DOHH2 (cell line): ENCODE measurements around the gene KCTD1.

Experiments
- H3F3A ChIP-seq: fragments of 200-600 bp; sonication (generic), shearing (Covaris generic); 2 replicates; pipeline ENCODE4 v1.6.0; 2016; ENCODE audit warnings: antibody characterized with exemption, mild to moderate bottlenecking; ENCODE audit not compliant: control insufficient read depth, insufficient read depth
- H3K27ac ChIP-seq: fragments of 200-600 bp; sonication (generic); 2 replicates; pipeline ENCODE4 v1.5.1; 2014; ENCODE audit warnings: low read depth, mild to moderate bottlenecking, low read length, moderate library complexity
- H3K27me3 ChIP-seq: fragments of 200-600 bp; sonication (generic); 2 replicates; pipeline ENCODE4 v1.6.1; 2014; ENCODE audit warnings: mild to moderate bottlenecking, low read length, mixed read lengths; ENCODE audit not compliant: control insufficient read depth
- H3K36me3 ChIP-seq: fragments of 200-600 bp; sonication (generic); 2 replicates; pipeline ENCODE4 v1.6.1; 2014; ENCODE audit warnings: mild to moderate bottlenecking, low read length, moderate library complexity, mixed read lengths; ENCODE audit not compliant: control insufficient read depth
- H3K4me1 ChIP-seq: fragments of 200-600 bp; sonication (generic); 2 replicates; pipeline ENCODE4 v1.6.1; 2014; ENCODE audit warnings: mild to moderate bottlenecking, low read length, mixed read lengths; ENCODE audit not compliant: control insufficient read depth
- H3K4me2 ChIP-seq: fragments of 200-600 bp; sonication (generic); 2 replicates; pipeline ENCODE4 v1.6.0; 2014; ENCODE audit warnings: mild to moderate bottlenecking, low read length, moderate library complexity
- H3K4me3 ChIP-seq: fragments of 200-600 bp; sonication (generic); 2 replicates; pipeline ENCODE4 v1.5.1; 2014; ENCODE audit warnings: mild to moderate bottlenecking, low read length, mixed read lengths
- H3K79me2 ChIP-seq: fragments of 200-600 bp; sonication (generic); 2 replicates; pipeline ENCODE4 v1.6.1; 2014; ENCODE audit warnings: mild to moderate bottlenecking, low read length, mixed read lengths; ENCODE audit not compliant: control insufficient read depth
- H3K9me2 ChIP-seq: fragments of 200-600 bp; sonication (generic); replicated peaks from 2 replicates; pipeline ENCODE4 v1.6.1; 2014; ENCODE audit warnings: mild to moderate bottlenecking, low read length, mixed read lengths; ENCODE audit not compliant: control insufficient read depth
- H3K9me3 ChIP-seq: fragments of 200-600 bp; sonication (generic); 2 replicates; pipeline ENCODE4 v1.6.1; 2014; ENCODE audit warnings: antibody characterized with exemption, low read length, mixed read lengths; ENCODE audit not compliant: control insufficient read depth, insufficient read depth
- H4K20me1 ChIP-seq: fragments of 200-600 bp; sonication (generic); 2 replicates; pipeline ENCODE4 v1.6.0; 2014; ENCODE audit warnings: low read depth, mild to moderate bottlenecking, antibody characterized with exemption, low read length, moderate library complexity; ENCODE audit not compliant: control insufficient read depth, insufficient read depth
- CTCF ChIP-seq: fragments of 200-600 bp; sonication (generic); IDR thresholded peaks from one replicate; pipeline ENCODE4 v1.5.1; 2014; ENCODE audit warnings: antibody characterized with exemption, mild to moderate bottlenecking, low read depth, low read length; ENCODE audit not compliant: poor library complexity, severe bottlenecking
- EZH2phosphoT487 ChIP-seq: fragments of 200-600 bp; sonication (generic); IDR thresholded peaks from 2 replicates; pipeline ENCODE4 v1.6.1; 2017; ENCODE audit warnings: borderline replicate concordance, mild to moderate bottlenecking, antibody characterized with exemption, low read length, moderate library complexity, mixed read lengths

KCTD1 gene

GRCh38 chr18:26540043-26540628 is 8.2 kb downstream of the KCTD1 start:
- Histone ChIP-seq H4K20me1 (no peaks in the 10 kb centered on the region), H3K4me2 (no peak overlapping the region), H3K27me3 (no peaks in the 10 kb centered on the region), H3K27ac (no peak overlapping the region), H3K36me3 (no peaks in the 10 kb centered on the region), H3K79me2 (no peaks in the 10 kb centered on the region), H3K4me3 (no peak overlapping the region), H3K4me1 (no peaks in the 10 kb centered on the region), H3F3A (no peaks in the 10 kb centered on the region), H3K9me3 (no peaks in the 10 kb centered on the region), H3K9me2 (no peaks in the 10 kb centered on the region)
- no peak for TF ChIP-seq CTCF
- TF ChIP-seq EZH2phosphoT487, result no peak

GRCh38 chr18:26538524-26538923 is 9.8 kb downstream of the KCTD1 start:
- Histone ChIP-seq H3K4me2 (no peak overlapping the region), H3F3A (no peaks in the 10 kb centered on the region), H3K4me1 (no peaks in the 10 kb centered on the region), H3K9me2 (no peaks in the 10 kb centered on the region), H3K27me3 (no peaks in the 10 kb centered on the region), H3K9me3 (no peaks in the 10 kb centered on the region), H3K36me3 (no peaks in the 10 kb centered on the region), H4K20me1 (no peaks in the 10 kb centered on the region), H3K79me2 (no peaks in the 10 kb centered on the region), H3K4me3 (no peak overlapping the region), H3K27ac (no peak overlapping the region)
- TF ChIP-seq CTCF, result no peak
- no peak for TF ChIP-seq EZH2phosphoT487

GRCh38 chr18:26536664-26537063 is 11.7 kb downstream of the KCTD1 start:
- Histone ChIP-seq H3K4me1 (no peaks in the 10 kb centered on the region), H3K79me2 (no peaks in the 10 kb centered on the region), H3K4me2 (no peak overlapping the region), H3F3A (no peaks in the 10 kb centered on the region), H3K27me3 (no peaks in the 10 kb centered on the region), H3K9me3 (no peaks in the 10 kb centered on the region), H4K20me1 (no peaks in the 10 kb centered on the region), H3K27ac (no peak overlapping the region), H3K36me3 (no peaks in the 10 kb centered on the region), H3K9me2 (no peaks in the 10 kb centered on the region), H3K4me3 (no peak overlapping the region)
- TF ChIP-seq EZH2phosphoT487 (no peak), CTCF (no peak)

GRCh38 chr18:26536032-26536431 is 12.3 kb downstream of the KCTD1 start:
- Histone ChIP-seq H3K4me1 (no peaks in the 10 kb centered on the region), H3K79me2 (no peaks in the 10 kb centered on the region), H3K27ac (no peak overlapping the region), H3K27me3 (no peaks in the 10 kb centered on the region), H3F3A (no peaks in the 10 kb centered on the region), H3K4me2 (no peak overlapping the region), H3K4me3 (no peak overlapping the region), H3K9me3 (no peaks in the 10 kb centered on the region), H4K20me1 (no peaks in the 10 kb centered on the region), H3K36me3 (no peaks in the 10 kb centered on the region), H3K9me2 (no peaks in the 10 kb centered on the region)
- TF ChIP-seq EZH2phosphoT487 (no peak), CTCF (no peak)
